GM20000 (cell line): ENCODE data around the gene PLA2G4E.

ENCODE experiments used
- DNase-seq: peaks from one replicate; pipeline ENCODE4 v3.0.0; 2012; ENCODE audit warnings: low spot score
- TF ChIP-seq, protein P1 (sequence below): IDR thresholded peaks from 2 replicates; pipeline ENCODE4 v1.5.1; 2012; ENCODE audit warnings: mild to moderate bottlenecking, control low read depth; ENCODE audit errors: extremely low read depth, missing control alignments

PLA2G4E gene, protein sequence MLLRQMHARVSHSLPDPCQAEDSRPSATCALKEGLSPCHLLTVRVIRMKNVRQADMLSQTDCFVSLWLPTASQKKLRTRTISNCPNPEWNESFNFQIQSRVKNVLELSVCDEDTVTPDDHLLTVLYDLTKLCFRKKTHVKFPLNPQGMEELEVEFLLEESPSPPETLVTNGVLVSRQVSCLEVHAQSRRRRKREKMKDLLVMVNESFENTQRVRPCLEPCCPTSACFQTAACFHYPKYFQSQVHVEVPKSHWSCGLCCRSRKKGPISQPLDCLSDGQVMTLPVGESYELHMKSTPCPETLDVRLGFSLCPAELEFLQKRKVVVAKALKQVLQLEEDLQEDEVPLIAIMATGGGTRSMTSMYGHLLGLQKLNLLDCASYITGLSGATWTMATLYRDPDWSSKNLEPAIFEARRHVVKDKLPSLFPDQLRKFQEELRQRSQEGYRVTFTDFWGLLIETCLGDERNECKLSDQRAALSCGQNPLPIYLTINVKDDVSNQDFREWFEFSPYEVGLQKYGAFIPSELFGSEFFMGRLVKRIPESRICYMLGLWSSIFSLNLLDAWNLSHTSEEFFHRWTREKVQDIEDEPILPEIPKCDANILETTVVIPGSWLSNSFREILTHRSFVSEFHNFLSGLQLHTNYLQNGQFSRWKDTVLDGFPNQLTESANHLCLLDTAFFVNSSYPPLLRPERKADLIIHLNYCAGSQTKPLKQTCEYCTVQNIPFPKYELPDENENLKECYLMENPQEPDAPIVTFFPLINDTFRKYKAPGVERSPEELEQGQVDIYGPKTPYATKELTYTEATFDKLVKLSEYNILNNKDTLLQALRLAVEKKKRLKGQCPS

GRCh38 chr15:42020713-42021273, at the start of gene PLA2G4E:
Gene PLA2G4E (minus strand): TSS chr15:42021042. CDS start chr15:42021030, 12 bp downstream.
- TF ChIP-seq, protein P1, sequence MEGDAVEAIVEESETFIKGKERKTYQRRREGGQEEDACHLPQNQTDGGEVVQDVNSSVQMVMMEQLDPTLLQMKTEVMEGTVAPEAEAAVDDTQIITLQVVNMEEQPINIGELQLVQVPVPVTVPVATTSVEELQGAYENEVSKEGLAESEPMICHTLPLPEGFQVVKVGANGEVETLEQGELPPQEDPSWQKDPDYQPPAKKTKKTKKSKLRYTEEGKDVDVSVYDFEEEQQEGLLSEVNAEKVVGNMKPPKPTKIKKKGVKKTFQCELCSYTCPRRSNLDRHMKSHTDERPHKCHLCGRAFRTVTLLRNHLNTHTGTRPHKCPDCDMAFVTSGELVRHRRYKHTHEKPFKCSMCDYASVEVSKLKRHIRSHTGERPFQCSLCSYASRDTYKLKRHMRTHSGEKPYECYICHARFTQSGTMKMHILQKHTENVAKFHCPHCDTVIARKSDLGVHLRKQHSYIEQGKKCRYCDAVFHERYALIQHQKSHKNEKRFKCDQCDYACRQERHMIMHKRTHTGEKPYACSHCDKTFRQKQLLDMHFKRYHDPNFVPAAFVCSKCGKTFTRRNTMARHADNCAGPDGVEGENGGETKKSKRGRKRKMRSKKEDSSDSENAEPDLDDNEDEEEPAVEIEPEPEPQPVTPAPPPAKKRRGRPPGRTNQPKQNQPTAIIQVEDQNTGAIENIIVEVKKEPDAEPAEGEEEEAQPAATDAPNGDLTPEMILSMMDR: no peak
- no peak for DNase-seq

- no peak for DNase-seq
- TF ChIP-seq, protein P1: no peak
Observed at GRCh38 chr15:42070279-42070975, 49.6 kb upstream of the PLA2G4E start.

- no peak for DNase-seq
- TF ChIP-seq, protein P1: no peak
Observed at GRCh38 chr15:42069496-42070278, 48.8 kb upstream of the PLA2G4E start.

DNA sequence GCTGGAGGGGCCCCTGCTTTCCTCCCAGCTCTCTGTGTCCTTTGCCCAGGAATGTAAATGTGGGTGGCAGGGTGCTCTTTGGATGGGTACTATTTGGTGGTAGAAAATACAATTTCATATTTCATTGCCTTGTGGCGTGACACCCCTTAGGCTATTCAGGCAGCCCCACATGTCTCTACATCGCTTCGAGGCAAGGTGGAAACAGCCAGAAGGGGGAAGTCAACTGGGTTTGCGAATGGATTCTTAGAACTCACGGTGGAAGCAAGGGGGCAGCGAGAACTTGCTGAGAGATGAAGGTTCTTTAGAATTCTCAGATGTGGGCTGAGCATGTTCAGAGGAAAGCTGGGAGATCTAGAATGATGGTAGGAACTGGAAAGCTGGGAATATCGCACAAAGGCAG, 48.2 kb upstream of the PLA2G4E start:
- DNase-seq: no peak

GRCh38 chr15:42068601-42069000, 47.8 kb upstream of the PLA2G4E start:
- TF ChIP-seq, protein P1: no peak
- no peak for DNase-seq

More for the DNA sequence above, 48.2 kb upstream of the PLA2G4E start:
- TF ChIP-seq, protein P1: no peak

GRCh38 chr15:42066764-42067415, 46.0 kb upstream of the PLA2G4E start:
- no peak for DNase-seq
- TF ChIP-seq, protein P1: no peak
